ENCODE measurements around the gene DYNLT2B. TPM values are rescaled to one million over a fixed set of nuclear protein-coding genes. Genes with fewer than 3 reads are reported as not detected.
"Not testable (repeated sequence)": the region's sequence is repeated elsewhere in the genome, so short reads cannot be mapped to it uniquely, and the experiment has no call there.

Gene DYNLT2B
- 54.5 TPM for polyA plus RNA-seq (2013, experiment 1 of 4)
- 51.6 TPM for polyA plus RNA-seq (2013, experiment 2 of 4)
- 58.9 TPM for polyA plus RNA-seq (2013, experiment 3 of 4)
- polyA plus RNA-seq (2013, experiment 4 of 4): 69.3 TPM

GRCh38 chr3:196317687-196318467 lies at the start of gene DYNLT2B:
Gene DYNLT2B (minus strand): TSS chr3:196318240. CDS start chr3:196318152, 88 bp downstream.
- H3K27me3 ChIP-seq (ENCODE audit: control insufficient read depth, insufficient read depth, low read length, poor library complexity, severe bottlenecking): no peaks in the 10 kb centered on the region
- 0% methylated on average over 92 of the region's 92 CpGs for WGBS, 2 experiments
- H3K4me3 ChIP-seq (ENCODE audit: insufficient read depth, low read depth, low read length): peak within 1 kb of the TSS; percentile 92
- H3K4me1 ChIP-seq (ENCODE audit: control insufficient read depth, insufficient read depth, low read length): no peaks in the 10 kb centered on the region
- peak within 1 kb of the TSS; percentile 94 for H3K27ac ChIP-seq (ENCODE audit: insufficient read depth, low read depth, low read length, poor library complexity, severe bottlenecking)
- H3K36me3 ChIP-seq (ENCODE audit: control insufficient read depth, insufficient read depth, low read length): peaks cover 10% of the 10 kb centered on the region
- no peaks in the 10 kb centered on the region for H3K9me3 ChIP-seq (ENCODE audit: control insufficient read depth, low read length)

- Histone ChIP-seq H3K9me3 (ENCODE audit: control insufficient read depth, low read length) (no peaks in the 10 kb centered on the region), H3K4me3 (ENCODE audit: insufficient read depth, low read depth, low read length) (no peak overlapping the region), H3K4me1 (ENCODE audit: control insufficient read depth, insufficient read depth, low read length) (no peaks in the 10 kb centered on the region), H3K36me3 (ENCODE audit: control insufficient read depth, insufficient read depth, low read length) (peaks cover 44% of the 10 kb centered on the region), H3K27me3 (ENCODE audit: control insufficient read depth, insufficient read depth, low read length, poor library complexity, severe bottlenecking) (no peaks in the 10 kb centered on the region), H3K27ac (ENCODE audit: insufficient read depth, low read depth, low read length, poor library complexity, severe bottlenecking) (no peak overlapping the region)
- WGBS, 2 experiments: 98% methylated on average over 4 of the region's 4 CpGs
These were observed 47.7 kb upstream of the DYNLT2B start for GRCh38 chr3:196365736-196366135.

- H3K4me1 ChIP-seq (ENCODE audit: control insufficient read depth, insufficient read depth, low read length): no peaks in the 10 kb centered on the region
- no peaks in the 10 kb centered on the region for H3K9me3 ChIP-seq (ENCODE audit: control insufficient read depth, low read length)
- 94 to 97% methylated on average over 7 of the region's 7 CpGs for WGBS, 2 experiments
- no peak overlapping the region for H3K27ac ChIP-seq (ENCODE audit: insufficient read depth, low read depth, low read length, poor library complexity, severe bottlenecking)
- peaks cover 42% of the 10 kb centered on the region for H3K36me3 ChIP-seq (ENCODE audit: control insufficient read depth, insufficient read depth, low read length)
- H3K27me3 ChIP-seq (ENCODE audit: control insufficient read depth, insufficient read depth, low read length, poor library complexity, severe bottlenecking): no peaks in the 10 kb centered on the region
- H3K4me3 ChIP-seq (ENCODE audit: insufficient read depth, low read depth, low read length): no peak overlapping the region
These were observed 42.5 kb upstream of the DYNLT2B start for GRCh38 chr3:196360586-196360985.

DNA sequence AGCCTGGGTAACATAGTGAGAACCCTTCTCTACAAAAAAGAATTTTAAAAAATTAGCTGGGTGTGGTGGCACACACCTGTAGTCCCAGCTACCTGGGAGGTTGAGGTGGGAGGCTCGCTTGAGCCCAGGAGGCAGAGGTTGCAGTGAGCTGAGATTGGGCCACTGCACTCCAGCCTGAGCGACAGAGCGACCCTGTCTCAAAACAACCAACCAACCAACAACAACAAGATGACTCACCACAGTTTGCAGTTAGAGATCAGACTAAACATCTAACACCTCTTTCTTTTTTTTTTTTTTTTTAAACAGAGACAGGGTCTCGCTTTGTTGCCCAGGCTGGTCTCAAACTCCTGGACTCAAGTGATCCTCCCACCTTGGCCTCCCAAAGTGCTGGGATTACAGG lies 40.5 kb upstream of the DYNLT2B start:
- H3K4me3 ChIP-seq (ENCODE audit: insufficient read depth, low read depth, low read length); H3K9me3 ChIP-seq (ENCODE audit: control insufficient read depth, low read length); H3K4me1 ChIP-seq (ENCODE audit: control insufficient read depth, insufficient read depth, low read length); H3K27me3 ChIP-seq (ENCODE audit: control insufficient read depth, insufficient read depth, low read length, poor library complexity, severe bottlenecking); H3K27ac ChIP-seq (ENCODE audit: insufficient read depth, low read depth, low read length, poor library complexity, severe bottlenecking): not testable (repeated sequence)
- H3K36me3 ChIP-seq (ENCODE audit: control insufficient read depth, insufficient read depth, low read length): peaks cover 43% of the 10 kb centered on the region
- 90 to 96% methylated on average over 4 of the region's 4 CpGs for WGBS, 2 experiments

DNA sequence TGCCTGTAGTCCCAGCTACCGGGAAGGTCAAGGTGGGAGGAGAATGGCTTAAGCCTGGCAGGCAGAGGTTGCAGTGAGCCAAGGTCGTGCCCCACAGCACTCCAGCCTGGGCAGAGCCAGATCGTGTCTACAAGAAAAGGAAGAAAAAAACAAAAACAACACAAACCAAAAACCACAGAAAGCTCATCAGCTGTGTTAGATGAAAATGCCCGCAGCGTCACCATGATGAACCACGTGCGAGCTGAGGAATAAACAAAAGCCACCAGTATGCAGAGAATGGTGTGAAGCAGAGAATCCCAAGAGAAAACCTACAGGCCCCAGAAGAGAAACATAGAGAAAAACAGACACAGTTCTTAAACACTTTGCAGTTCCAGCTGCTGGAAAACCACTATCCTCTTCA lies 39.9 kb upstream of the DYNLT2B start:
- no peaks in the 10 kb centered on the region for H3K27me3 ChIP-seq (ENCODE audit: control insufficient read depth, insufficient read depth, low read length, poor library complexity, severe bottlenecking)
- H3K9me3 ChIP-seq (ENCODE audit: control insufficient read depth, low read length): no peaks in the 10 kb centered on the region
- H3K27ac ChIP-seq (ENCODE audit: insufficient read depth, low read depth, low read length, poor library complexity, severe bottlenecking): no peak overlapping the region
- H3K4me3 ChIP-seq (ENCODE audit: insufficient read depth, low read depth, low read length): no peak overlapping the region
- peaks cover 46% of the 10 kb centered on the region for H3K36me3 ChIP-seq (ENCODE audit: control insufficient read depth, insufficient read depth, low read length)
- H3K4me1 ChIP-seq (ENCODE audit: control insufficient read depth, insufficient read depth, low read length): no peaks in the 10 kb centered on the region
- 93 to 96% methylated on average over 7 of the region's 7 CpGs for WGBS, 2 experiments

DNA sequence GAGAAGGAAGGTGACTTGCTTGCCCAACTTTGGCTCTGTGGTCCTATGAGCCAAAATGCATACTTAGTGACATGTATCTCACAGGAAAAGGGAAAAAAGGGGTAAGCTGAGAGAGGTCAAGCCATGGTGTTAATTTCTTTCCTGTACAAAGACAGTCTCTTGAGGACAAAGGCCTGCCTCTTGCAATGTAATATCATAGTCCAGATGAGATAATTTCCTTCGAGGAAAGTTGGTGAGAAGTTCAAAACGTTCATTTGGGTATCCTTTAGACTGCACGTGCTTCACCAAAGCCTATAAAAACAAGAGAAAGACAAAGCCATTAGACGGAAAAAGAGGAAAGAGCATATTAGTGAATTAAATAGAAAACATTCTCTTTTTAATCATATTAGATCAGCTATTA lies 38.5 kb upstream of the DYNLT2B start:
- no peak overlapping the region for H3K27ac ChIP-seq (ENCODE audit: insufficient read depth, low read depth, low read length, poor library complexity, severe bottlenecking)
- no peaks in the 10 kb centered on the region for H3K27me3 ChIP-seq (ENCODE audit: control insufficient read depth, insufficient read depth, low read length, poor library complexity, severe bottlenecking)
- 94 to 97% methylated on average over 2 to 3 of the region's 4 CpGs for WGBS, 2 experiments
- no peaks in the 10 kb centered on the region for H3K4me1 ChIP-seq (ENCODE audit: control insufficient read depth, insufficient read depth, low read length)
- H3K36me3 ChIP-seq (ENCODE audit: control insufficient read depth, insufficient read depth, low read length): peaks cover 36% of the 10 kb centered on the region
- no peak overlapping the region for H3K4me3 ChIP-seq (ENCODE audit: insufficient read depth, low read depth, low read length)
- no peaks in the 10 kb centered on the region for H3K9me3 ChIP-seq (ENCODE audit: control insufficient read depth, low read length)

DNA sequence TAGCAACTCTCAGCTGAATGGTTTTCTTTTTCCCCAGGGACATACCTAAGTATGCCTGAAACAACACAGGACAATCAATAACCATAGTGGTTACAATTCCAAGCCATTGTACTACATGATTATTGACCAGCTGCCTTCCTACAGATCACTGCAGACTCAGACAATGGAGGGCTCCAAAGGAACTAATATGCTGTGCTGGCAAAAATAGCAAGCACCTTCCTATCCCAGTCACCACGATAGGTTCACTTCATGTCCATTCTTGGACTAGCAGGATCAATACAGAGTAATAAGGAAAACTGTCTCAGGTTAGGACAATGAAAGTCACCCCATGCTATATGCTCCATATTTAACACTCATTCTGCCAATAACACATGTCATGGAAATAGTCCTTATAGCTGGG lies 37.6 kb upstream of the DYNLT2B start:
- H3K27ac ChIP-seq (ENCODE audit: insufficient read depth, low read depth, low read length, poor library complexity, severe bottlenecking): no peak overlapping the region
- H3K9me3 ChIP-seq (ENCODE audit: control insufficient read depth, low read length): no peaks in the 10 kb centered on the region
- H3K4me1 ChIP-seq (ENCODE audit: control insufficient read depth, insufficient read depth, low read length): no peaks in the 10 kb centered on the region
- no peak overlapping the region for H3K4me3 ChIP-seq (ENCODE audit: insufficient read depth, low read depth, low read length)
- H3K36me3 ChIP-seq (ENCODE audit: control insufficient read depth, insufficient read depth, low read length): peaks cover 27% of the 10 kb centered on the region
- 100% methylated on average over 1 of the region's 1 CpG for WGBS, 2 experiments
- no peaks in the 10 kb centered on the region for H3K27me3 ChIP-seq (ENCODE audit: control insufficient read depth, insufficient read depth, low read length, poor library complexity, severe bottlenecking)

DNA sequence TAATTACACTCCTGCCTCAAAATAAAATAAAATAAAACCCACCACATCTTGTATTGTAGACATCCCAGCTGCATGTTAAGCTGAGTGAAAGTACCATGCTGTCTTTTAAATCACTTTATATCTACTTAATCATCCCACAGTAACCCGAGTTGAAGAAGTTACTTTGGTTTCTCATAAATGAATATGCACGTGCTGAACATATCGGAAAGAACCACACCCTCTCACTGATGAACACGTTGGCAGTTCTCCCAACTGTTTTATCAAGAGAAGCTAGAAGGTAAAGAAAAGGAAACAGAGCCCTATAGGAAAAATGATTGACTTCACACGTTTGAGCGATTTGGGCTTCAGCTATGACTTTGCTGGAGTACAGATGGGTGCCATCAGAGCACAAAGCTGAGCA lies 36.1 kb upstream of the DYNLT2B start:
- H3K36me3 ChIP-seq (ENCODE audit: control insufficient read depth, insufficient read depth, low read length): peaks cover 22% of the 10 kb centered on the region
- H3K27ac ChIP-seq (ENCODE audit: insufficient read depth, low read depth, low read length, poor library complexity, severe bottlenecking): no peak overlapping the region
- WGBS, 2 experiments: 98 to 99% methylated on average over 6 of the region's 6 CpGs
- no peaks in the 10 kb centered on the region for H3K4me1 ChIP-seq (ENCODE audit: control insufficient read depth, insufficient read depth, low read length)
- no peaks in the 10 kb centered on the region for H3K9me3 ChIP-seq (ENCODE audit: control insufficient read depth, low read length)
- H3K4me3 ChIP-seq (ENCODE audit: insufficient read depth, low read depth, low read length): no peak overlapping the region
- H3K27me3 ChIP-seq (ENCODE audit: control insufficient read depth, insufficient read depth, low read length, poor library complexity, severe bottlenecking): no peaks in the 10 kb centered on the region

GRCh38 chr3:196351541-196351940 lies 33.5 kb upstream of the DYNLT2B start:
- Histone ChIP-seq H3K27ac (ENCODE audit: insufficient read depth, low read depth, low read length, poor library complexity, severe bottlenecking) (no peak overlapping the region), H3K4me3 (ENCODE audit: insufficient read depth, low read depth, low read length) (no peak overlapping the region), H3K4me1 (ENCODE audit: control insufficient read depth, insufficient read depth, low read length) (no peaks in the 10 kb centered on the region), H3K9me3 (ENCODE audit: control insufficient read depth, low read length) (no peaks in the 10 kb centered on the region), H3K27me3 (ENCODE audit: control insufficient read depth, insufficient read depth, low read length, poor library complexity, severe bottlenecking) (no peaks in the 10 kb centered on the region), H3K36me3 (ENCODE audit: control insufficient read depth, insufficient read depth, low read length) (peaks cover 23% of the 10 kb centered on the region)
- 77 to 99% methylated on average over 3 to 6 of the region's 6 CpGs for WGBS, 2 experiments

GRCh38 chr3:196350067-196350466 lies 32.0 kb upstream of the DYNLT2B start:
- Histone ChIP-seq H3K9me3 (ENCODE audit: control insufficient read depth, low read length) (no peaks in the 10 kb centered on the region), H3K4me3 (ENCODE audit: insufficient read depth, low read depth, low read length) (no peak overlapping the region), H3K27me3 (ENCODE audit: control insufficient read depth, insufficient read depth, low read length, poor library complexity, severe bottlenecking) (no peaks in the 10 kb centered on the region), H3K36me3 (ENCODE audit: control insufficient read depth, insufficient read depth, low read length) (peaks cover 13% of the 10 kb centered on the region), H3K4me1 (ENCODE audit: control insufficient read depth, insufficient read depth, low read length) (no peaks in the 10 kb centered on the region), H3K27ac (ENCODE audit: insufficient read depth, low read depth, low read length, poor library complexity, severe bottlenecking) (no peak overlapping the region)
